DND-41 (cell line): ENCODE results near the gene MAP7.
A peak's percentile ranks its signal among the peaks of the same experiment; 100 is the strongest.

ENCODE experiments used
- ATAC-seq: fragments of 200-7000 bp; cut with Tn5 transposase; 3 replicates; pipeline ENCODE4 v1.9.1; 2021; ENCODE audit warnings: low read depth; ENCODE audit not compliant: insufficient read depth
- DNase-seq: peaks from one replicate; pipeline ENCODE4 v3.0.0-alpha.2; 2020
- H2AFZ ChIP-seq: 2 replicates; pipeline ENCODE4 v1.6.0; 2012; ENCODE audit warnings: low read depth, low read length
- H3K27ac ChIP-seq: 2 replicates; pipeline ENCODE4 v1.5.1; 2012; ENCODE audit warnings: low read length, inconsistent platforms
- H3K27me3 ChIP-seq: fragments of 200-600 bp; sonication (generic); 2 replicates; pipeline ENCODE4 v1.6.0; 2012; ENCODE audit warnings: low read length, mild to moderate bottlenecking, inconsistent platforms; ENCODE audit not compliant: insufficient read depth, poor library complexity
- H3K36me3 ChIP-seq: 2 replicates; pipeline ENCODE4 v1.5.1; 2012; ENCODE audit warnings: low read length, inconsistent platforms; ENCODE audit not compliant: insufficient read depth
- H3K4me1 ChIP-seq: 2 replicates; pipeline ENCODE4 v1.5.1; 2012; ENCODE audit warnings: mild to moderate bottlenecking, low read length; ENCODE audit not compliant: insufficient read depth
- H3K4me2 ChIP-seq: 2 replicates; pipeline ENCODE4 v1.6.0; 2012; ENCODE audit warnings: mild to moderate bottlenecking, moderate library complexity, low read length, inconsistent platforms; ENCODE audit not compliant: insufficient read depth
- H3K4me3 ChIP-seq, 2 experiments: fragments of 200-600 bp in 1 of 2; shearing (Covaris generic) in 1 of 2; 2 replicates each; pipeline ENCODE4 v1.5.1; 2012 to 2016; ENCODE audit warnings: inconsistent platforms in 2 of 2, low read length in 2 of 2, mild to moderate bottlenecking in 2 of 2, low read depth in 1 of 2, moderate library complexity in 1 of 2
- H3K79me2 ChIP-seq: 2 replicates; pipeline ENCODE4 v1.6.0; 2012; ENCODE audit warnings: low read length, inconsistent platforms; ENCODE audit not compliant: insufficient read depth
- H3K9ac ChIP-seq: 2 replicates; pipeline ENCODE4 v1.6.0; 2012; ENCODE audit warnings: low read depth, mild to moderate bottlenecking, inconsistent platforms, low read length, moderate library complexity
- H3K9me3 ChIP-seq: 2 replicates; pipeline ENCODE4 v1.5.1; 2012; ENCODE audit warnings: low read length, moderate library complexity, mild to moderate bottlenecking, inconsistent platforms; ENCODE audit not compliant: insufficient read depth, severe bottlenecking
- H4K20me1 ChIP-seq: 2 replicates; pipeline ENCODE4 v1.6.0; 2012; ENCODE audit warnings: low read length; ENCODE audit not compliant: insufficient read depth
- CTCF ChIP-seq: IDR thresholded peaks from 2 replicates; pipeline ENCODE4 v1.5.1; 2012; ENCODE audit warnings: borderline replicate concordance, low read length, moderate library complexity, mild to moderate bottlenecking; ENCODE audit not compliant: poor library complexity, severe bottlenecking; ENCODE audit errors: extremely low read depth
- EZH2 ChIP-seq: IDR thresholded peaks from 3 replicates; pipeline ENCODE4 v1.6.1; 2012; ENCODE audit warnings: borderline replicate concordance, low read depth, mild to moderate bottlenecking, moderate library complexity, low read length, inconsistent platforms; ENCODE audit not compliant: severe bottlenecking

MAP7 gene

GRCh38 chr6:136582711-136583471, 32.7 kb upstream of the MAP7 start:
- H3K9me3 ChIP-seq = no peaks in the 10 kb centered on the region

GRCh38 chr6:136579800-136580199, 29.6 kb upstream of the MAP7 start:
- H3K79me2 ChIP-seq = no peaks in the 10 kb centered on the region
- no peaks in the 10 kb centered on the region for H4K20me1 ChIP-seq
- ATAC-seq (no peak), DNase-seq (no peak)
- TF ChIP-seq CTCF (no peak), EZH2 (no peak)
- no peak overlapping the region for H3K4me2 ChIP-seq
- no peak overlapping the region for H3K9ac ChIP-seq
- H3K36me3 ChIP-seq = no peaks in the 10 kb centered on the region
- no peaks in the 10 kb centered on the region for H3K4me1 ChIP-seq
- no peaks in the 10 kb centered on the region for H3K9me3 ChIP-seq
- H3K27me3 ChIP-seq = no peaks in the 10 kb centered on the region
- no peak overlapping the region for H3K4me3 ChIP-seq
- no peak overlapping the region for H3K27ac ChIP-seq
- no peak overlapping the region for H2AFZ ChIP-seq

More at GRCh38 chr6:136582711-136583471, 32.7 kb upstream of the MAP7 start:
- H4K20me1 ChIP-seq = no peaks in the 10 kb centered on the region
- H3K4me2 ChIP-seq = no peak overlapping the region
- no peak overlapping the region for H2AFZ ChIP-seq
- H3K4me1 ChIP-seq = no peaks in the 10 kb centered on the region
- no peaks in the 10 kb centered on the region for H3K27me3 ChIP-seq
- H3K79me2 ChIP-seq = no peaks in the 10 kb centered on the region
- H3K36me3 ChIP-seq = no peaks in the 10 kb centered on the region
- H3K9ac ChIP-seq = no peak overlapping the region
- H3K4me3 ChIP-seq = no peak overlapping the region
- peak; percentile 51 for TF ChIP-seq CTCF
- no peak for TF ChIP-seq EZH2
- DNase-seq = no peak
- H3K27ac ChIP-seq = no peak overlapping the region
- no peak for ATAC-seq

GRCh38 chr6:136576821-136577220, 26.6 kb upstream of the MAP7 start:
- Histone ChIP-seq H3K4me2 (no peak overlapping the region), H3K9ac (no peak overlapping the region), H3K79me2 (no peaks in the 10 kb centered on the region), H2AFZ (no peak overlapping the region), H3K27me3 (no peaks in the 10 kb centered on the region), H4K20me1 (no peaks in the 10 kb centered on the region), H3K27ac (no peak overlapping the region), H3K9me3 (no peaks in the 10 kb centered on the region), H3K4me3 (no peak overlapping the region), H3K36me3 (no peaks in the 10 kb centered on the region), H3K4me1 (no peaks in the 10 kb centered on the region)
- ATAC-seq (no peak), DNase-seq (no peak)
- TF ChIP-seq EZH2 (no peak), CTCF (no peak)
